NCI-H2029 (cell line): ENCODE results near the gene CELF4.

Source experiments
- DNase-seq: peaks from one replicate; lab custom pipeline; 2025; lab: John Stamatoyannopoulos, UW

Gene CELF4

DNA sequence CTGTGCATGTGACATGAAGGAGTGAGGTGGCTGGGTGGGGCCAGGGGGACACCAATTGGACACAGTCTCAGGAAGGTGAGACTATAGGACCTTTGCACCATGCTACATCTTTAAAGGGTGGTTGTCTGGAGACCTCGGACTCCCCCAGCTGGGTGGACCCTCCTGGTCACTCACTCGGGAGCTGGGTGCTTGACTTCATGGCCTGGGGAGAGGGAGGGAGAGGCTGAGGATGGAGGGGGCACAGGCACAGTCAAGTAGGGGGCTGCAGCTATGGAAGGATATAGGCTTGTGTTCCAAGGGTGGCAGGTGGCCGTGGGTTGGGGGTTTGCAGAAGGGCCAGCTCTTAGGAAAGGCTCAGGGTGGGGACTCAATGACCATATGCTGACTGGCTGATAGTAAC lies 7.1 kb upstream of the CELF4 start:
- DNase-seq: no peak

DNA sequence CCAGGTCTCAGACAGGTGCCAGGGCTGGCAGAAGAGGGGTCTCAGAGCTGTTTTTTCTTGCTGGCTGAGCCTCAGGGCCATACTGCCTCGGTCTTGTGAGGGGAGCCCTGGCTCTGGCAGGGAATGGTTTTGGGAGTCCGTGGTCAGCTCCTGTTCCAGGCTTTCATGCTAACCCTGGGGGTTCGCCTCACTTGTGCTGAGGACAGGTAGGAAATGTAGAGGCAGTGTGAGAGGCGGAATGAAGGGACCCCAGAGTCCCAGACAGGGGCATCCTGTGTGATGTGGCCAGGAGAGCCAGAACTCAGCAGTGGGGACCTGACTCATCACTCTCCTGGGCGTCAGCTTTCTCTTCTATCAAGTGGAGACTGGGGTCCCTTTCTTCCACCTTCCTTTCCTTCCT lies 5.7 kb upstream of the CELF4 start:
- no peak for DNase-seq

DNA sequence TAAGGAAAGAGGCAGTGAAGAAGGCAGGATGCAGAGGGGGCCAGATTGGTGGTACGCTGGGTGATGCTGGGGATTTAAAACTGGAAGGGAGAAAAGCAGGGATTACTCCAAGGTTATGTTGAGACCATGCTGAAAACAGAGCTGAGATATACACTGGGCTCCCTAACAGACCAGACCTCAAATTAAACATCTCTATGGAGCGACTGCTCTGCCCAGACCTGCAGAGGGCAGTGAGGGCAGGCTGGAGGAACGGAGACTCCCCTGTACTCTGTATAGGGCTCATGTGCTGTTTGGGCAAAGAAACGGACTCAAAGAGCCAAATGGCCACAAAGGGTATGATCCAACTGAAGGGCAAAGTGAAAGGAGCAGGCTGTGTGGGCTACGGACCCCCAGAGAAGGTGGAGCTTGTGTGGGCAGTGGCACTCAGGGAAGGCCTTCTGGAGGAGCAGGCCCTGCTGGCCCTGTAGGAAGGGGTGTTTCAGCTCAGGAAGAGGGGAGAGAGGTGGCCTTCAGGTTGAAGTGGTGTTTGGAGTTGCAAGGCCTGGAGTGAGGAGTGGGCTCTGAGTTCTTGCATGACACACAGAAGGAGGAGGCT lies 4.8 kb upstream of the CELF4 start:
- no peak for DNase-seq

DNA sequence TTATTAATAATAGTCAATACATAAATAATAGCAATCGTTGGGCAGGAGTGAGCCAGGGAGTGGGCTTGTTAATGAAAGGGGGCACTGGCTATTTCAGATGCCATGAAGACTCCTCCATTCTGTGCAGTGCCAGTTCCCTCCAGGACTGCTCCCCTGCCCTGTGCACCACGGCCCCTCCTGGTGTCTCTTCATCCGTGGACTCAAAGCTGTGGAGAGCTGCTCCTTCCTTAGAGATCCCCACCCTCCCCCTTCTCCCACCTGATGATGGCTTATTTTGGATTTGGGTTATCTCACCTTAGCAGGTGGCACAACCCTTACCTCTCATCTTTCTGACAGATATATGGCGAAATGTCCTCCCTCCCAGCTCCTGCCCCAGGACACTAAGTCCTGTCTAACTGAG lies 3.1 kb upstream of the CELF4 start:
- DNase-seq: no peak

DNA sequence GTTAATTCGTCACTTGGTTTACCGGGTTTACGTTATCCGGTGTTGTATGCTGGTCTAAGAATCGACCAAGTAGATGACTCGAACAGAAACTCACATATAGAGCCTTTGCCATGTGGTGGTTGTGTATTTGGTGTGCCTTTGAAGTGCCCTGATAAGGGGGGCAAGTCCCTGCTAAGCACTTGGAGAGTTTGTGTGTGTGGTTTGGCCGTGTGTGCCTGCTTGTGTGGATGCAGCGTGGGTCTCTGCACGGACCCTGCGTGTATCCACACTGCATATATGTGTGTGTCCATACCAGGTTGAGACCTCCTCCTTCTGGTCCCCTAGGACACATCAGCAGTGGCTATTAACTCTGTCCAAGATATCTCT lies 2.4 kb upstream of the CELF4 start:
- DNase-seq: no peak

DNA sequence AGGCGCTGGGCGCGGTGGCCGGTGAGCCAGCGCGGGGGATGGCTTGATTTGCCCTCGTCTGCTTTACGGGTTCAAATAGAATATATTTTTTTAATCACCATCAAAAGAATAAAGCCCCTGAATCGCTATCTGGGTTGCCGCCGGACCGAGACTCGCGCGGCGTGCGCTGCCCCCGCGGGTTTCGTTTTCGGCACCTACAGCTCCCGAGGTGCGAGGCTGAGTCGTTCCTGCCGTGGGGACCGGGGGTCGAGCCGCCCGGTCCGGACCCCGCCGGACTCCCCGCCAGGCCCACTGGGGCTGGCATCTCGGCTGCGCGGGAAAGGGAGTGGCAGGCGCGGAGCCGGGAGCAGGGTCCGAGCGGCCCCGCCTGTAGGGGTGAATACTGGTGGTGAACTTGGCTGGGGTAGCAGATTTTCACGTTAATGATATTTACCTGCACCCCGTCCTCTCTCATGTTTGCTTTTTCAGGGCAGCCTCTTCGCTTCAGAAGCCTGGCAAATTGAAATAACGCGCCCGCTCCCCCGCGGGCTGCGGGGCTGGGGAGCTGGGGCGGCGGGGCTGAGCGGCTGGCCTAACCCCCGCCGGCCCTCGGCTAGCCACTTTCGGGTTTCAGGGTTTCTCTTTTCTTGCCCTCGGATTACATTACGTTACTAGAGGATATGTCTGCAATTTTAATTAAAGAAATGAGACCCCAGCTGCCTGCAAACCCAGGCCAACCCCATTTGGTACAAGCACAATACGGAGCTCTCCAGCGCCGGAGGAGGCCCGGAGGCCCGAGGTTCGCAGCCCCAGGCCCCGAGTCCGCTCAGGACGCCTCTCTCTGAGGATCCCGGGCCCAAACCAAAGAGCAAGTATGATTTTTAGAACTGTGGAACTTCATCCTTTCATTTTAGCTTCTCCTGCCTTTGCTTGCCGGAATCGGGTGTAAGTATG lies 1.7 kb upstream of the CELF4 start:
- no peak for DNase-seq

DNA sequence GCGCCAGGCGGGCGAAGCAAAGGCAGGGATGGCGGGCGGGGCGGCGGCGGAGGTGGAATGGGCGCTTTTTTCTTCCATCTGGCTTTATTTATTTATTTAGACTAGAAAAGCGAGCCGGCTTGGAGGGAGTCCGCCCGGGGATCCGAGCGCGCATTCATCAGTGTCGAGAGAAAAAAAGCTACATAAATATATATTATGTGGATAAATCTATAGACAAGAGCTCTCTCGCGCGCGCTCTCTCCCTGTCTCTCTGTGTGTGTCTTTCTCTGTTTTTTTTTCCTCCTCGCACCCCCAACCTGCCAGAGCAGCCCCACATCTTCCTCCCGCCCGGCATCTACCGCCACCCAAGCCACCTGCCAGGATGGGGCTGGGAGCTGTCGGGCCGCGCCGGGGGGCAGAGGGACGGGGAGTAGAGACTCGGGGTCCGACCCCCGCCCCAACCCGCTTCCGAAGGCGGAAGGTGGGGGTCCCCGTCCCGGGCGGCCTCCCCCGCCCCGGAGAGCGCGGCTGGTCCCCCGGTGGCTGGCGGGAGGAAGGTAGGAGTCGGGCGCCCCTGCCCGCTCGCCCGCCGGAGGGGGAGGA lies 972 bp upstream of the CELF4 start:
- no peak for DNase-seq

DNA sequence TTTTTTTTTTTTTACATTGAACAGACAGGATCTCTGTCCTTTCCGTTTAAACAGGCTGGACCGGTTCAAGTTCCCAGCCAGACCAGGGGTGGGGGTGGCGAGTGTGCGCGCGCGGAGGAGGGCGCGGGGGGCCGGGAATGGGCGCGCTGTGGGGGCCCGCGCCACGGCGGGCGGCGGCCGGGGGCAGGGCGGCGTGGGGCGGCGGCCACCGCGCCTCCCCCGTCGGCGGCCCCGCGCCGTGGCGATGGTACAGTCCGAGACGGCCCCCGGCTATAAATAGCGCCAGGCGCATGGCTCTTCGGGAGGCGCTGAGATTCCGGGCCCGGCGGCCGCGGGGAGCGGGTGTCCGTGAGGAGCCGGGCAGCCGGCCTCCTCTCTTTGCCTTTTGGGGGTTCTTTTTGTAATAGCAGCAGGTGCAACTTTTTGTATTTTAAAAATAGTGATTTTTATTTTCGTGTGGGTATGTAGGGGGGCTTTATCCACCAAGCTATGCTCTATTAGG lies 430 bp upstream of the CELF4 start:
- DNase-seq: peak; percentile 69

DNA sequence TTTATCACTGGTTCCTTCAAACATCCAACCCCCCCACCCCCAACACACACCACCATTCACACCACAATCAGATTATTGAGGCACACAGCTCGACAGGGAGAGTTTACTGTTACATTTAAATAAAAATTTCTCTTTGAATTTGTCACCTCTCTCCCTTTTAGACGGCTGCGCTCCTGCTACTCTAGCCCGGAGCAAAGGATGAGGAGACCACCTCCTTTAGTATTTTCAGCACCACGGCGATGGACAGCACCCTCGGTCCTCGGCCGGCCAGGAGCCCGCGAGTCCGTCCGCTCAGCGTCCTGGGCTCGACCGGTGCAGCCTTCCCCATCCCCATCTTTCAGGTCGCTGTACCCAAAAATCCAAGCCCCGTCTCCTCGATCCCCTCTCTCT lies 892 bp downstream of the CELF4 start:
- DNase-seq: no peak

DNA sequence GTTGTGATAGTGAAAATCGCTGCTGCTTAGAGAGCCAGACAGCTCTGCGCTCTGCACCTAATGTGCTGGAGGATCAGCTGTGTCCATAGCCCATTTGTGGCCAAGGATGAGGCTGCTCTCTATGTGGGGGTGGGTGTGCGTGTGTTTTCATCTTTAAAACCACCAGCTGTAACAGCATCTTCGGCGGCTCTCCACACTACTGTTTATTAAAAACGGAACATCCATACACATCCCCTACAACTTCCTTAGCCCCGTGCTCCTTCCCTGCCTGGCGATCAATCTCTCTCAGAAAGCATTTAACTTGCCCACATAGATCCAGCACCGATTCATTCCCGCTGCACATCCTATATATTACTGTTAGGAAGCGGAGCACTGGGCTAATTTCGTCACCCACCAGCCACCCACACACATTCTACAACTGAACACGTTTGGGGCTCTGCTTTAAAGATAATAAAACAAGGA lies 1.6 kb downstream of the CELF4 start:
- no peak for DNase-seq

DNA sequence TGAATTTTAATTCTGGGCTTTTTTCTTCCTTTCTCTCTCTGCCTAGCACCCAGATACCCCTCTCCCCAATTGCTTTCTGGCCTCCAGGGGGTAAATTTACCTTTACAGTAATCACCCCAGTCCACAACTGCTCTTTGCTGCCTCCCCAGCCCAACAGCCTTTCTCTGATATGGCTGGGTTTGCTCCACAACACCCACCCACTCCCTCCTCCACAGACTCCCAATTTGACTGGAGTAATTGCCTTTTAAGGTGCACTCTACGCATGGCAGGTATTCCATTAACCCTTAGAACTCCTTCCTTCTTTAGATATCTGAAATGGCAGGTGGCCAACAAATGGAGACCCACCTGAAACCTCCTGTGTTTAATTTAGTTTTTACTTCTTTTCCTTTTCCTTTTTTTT lies 3.6 kb downstream of the CELF4 start:
- no peak for DNase-seq

DNA sequence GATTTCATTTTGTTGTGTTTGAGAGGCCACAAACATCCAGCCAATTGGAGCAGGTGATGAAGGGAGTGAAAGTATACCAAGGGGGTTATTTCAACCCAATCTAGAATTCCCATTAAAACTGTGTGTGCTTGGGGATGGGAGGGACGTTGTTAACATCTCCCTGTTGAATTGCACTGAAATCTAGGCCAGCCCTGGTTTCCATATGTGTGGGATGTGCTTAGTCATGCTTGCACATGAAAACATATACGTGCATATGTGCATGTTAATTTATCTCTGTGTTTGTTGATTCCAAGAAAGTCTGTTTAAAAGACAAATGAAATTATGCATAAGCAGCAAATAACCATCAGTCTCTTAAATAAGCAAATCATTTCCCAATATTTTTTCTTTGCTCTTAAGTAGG lies 5.6 kb downstream of the CELF4 start:
- no peak for DNase-seq

DNA sequence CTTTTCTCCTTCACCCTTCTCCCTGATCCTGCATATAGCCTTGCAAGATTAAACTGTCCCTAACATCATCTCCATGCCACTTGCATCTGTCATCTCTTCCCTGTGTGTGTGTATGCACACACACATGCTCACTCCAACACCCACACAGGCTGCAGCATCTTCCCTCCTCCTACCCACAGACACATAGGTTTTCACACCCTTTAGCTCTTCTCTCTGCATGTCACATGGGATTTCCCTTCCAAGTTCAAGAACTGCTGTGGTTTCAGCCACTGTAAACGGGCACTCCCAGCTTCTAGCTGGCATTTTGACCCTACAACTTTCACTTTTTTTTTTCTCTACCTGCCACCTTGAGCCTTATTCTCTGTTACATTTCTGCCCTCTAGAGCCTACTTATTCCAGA lies 6.4 kb downstream of the CELF4 start:
- DNase-seq: no peak

DNA sequence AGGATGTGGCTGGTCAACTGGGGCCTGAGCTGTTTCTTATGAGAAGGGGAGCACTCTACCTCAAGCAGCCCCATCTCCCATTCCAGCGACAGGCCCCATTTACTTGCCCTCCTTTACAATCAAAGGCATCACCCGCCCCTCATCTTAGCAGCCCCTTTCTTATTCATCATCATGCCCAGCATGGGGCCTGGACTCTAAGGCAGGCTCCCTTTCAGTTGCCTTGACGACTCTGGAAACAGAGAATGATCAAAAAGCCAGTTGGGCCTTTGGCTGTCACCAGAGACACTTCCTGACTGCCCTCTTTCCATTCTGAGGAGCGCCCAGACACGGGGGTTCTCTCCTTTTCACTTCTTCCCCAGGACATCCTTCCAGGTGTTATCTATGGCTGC lies 11.2 kb downstream of the CELF4 start:
- no peak for DNase-seq

DNA sequence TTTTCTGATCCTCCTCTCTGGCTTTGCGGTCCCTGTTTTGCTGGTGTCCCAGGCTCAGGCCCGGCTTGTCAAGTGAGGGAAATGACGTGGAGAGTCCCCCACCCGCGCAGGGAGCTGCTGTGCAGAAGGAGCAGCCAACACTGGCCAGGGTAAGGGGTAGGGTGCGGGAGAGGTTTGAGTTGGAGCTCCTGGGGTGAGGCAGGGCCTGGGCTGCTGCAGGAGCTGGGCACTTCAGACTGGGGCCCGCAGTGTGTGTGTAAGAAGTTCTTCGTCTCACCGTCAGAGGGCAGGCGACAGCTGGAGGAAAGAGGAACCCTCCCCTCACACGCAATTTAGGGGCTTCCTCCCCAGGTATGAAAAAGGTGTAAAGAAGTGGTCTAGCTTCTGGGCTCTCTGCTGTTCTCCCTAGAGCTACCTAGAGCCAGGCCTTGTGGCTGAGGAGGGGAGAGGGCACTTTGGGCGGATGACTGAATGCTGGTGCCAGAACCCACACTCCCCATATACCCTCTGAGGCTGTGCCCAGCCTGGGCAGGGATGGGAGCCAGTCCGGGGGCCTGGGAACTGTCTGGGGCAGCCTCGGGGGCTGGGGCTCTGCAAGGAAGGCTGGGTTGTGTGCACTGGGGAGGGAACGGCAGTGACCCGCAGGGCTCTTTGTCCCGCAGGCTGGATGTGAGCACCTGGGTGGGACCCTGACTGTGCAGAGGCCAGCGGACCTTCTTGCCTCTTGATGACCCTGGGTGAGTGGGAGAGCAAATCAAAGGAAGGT lies 11.8 kb downstream of the CELF4 start:
- no peak for DNase-seq

DNA sequence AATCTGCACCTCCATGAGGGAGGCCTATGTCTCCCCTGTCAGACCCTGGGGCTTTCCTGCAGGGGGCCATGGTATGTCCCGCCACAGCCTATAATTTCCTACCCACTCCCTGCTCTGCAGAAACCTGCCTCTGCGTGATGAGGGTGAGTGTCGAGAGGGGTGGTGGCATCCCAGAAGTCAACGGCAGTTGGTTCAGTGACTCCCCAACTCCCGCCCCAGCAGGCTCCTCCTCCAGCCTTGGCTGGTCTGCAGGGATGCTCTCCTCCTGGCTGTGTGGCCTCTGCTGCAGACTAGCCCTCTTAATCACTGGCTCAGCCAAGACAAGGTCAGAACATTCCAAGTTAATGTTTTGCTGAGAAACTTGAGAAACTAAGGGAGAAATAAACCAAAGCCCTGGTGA lies 13.3 kb downstream of the CELF4 start:
- no peak for DNase-seq

DNA sequence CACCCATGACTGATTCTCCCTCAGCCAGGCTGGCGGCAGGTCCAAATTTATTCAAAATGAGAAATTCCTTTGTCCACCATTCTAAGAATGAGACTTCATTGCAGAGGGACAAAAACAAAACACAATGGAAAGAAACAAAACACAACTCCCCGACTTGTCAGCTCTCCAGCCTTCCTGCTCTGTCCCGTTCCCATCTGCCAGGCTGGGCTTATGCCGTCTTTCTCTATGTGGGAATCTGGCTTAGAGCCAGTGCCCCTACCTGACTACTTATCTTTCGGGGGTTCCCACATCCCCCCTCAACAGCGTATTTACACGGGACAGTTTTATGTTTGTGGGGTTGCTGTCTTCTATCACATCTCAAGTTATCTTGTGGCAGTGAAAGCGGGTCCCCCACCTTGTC lies 13.8 kb downstream of the CELF4 start:
- no peak for DNase-seq

DNA sequence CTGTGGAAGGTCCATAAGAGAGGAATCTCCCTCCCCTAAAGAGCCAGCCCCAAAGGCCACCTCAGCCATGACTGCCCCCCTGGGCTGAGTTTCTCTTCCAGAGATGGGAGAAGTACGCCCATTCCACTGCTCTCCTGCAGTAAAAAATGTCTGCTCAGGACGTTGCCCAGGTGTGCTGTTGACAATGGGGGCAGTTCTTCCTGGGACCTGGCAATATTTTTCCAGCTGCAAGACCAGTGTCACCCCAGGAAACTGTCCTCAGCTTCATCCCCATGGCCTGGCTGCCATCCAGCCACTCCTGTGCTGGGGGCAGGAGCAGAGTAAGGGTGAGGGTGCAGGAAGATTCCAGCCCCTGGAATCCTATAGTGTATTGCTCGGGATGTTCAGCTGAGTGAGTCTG lies 14.3 kb downstream of the CELF4 start:
- no peak for DNase-seq

DNA sequence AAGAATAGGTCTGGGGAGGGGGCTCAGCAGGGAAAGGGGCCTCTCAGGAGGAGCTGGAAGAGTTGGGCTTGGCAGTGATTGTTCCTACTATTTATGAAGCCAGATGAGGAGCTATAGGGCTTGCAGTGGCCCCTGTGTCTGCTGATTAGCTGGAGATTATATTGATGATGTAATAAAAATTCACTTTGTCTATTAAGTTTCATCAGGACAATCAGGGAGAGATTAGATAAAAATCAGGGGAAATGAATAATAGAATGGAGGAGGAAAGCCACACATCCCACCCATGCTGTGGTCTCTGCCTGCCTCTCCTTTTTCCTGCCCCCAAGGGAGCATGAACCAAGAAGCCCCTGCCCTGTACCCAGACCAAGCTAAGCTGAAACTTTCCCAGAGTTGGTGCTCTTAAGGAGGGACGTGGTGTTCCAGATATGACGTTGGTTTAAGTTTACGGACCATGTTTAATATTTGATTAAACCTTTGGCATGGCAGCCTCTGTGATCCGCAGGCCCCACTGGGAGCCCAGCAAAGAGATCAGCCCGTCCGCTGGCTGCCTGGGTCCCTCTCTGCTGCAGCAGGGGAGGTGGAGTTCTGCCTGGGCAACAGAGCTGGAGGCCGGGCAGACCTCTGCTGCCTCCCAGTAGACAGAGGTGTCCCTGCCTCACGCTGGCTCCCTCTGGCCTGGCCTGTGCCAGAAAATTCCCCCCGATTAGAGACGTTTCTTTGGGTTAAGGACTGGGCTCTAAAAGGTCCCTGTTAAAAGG lies 15.3 kb downstream of the CELF4 start:
- no peak for DNase-seq

DNA sequence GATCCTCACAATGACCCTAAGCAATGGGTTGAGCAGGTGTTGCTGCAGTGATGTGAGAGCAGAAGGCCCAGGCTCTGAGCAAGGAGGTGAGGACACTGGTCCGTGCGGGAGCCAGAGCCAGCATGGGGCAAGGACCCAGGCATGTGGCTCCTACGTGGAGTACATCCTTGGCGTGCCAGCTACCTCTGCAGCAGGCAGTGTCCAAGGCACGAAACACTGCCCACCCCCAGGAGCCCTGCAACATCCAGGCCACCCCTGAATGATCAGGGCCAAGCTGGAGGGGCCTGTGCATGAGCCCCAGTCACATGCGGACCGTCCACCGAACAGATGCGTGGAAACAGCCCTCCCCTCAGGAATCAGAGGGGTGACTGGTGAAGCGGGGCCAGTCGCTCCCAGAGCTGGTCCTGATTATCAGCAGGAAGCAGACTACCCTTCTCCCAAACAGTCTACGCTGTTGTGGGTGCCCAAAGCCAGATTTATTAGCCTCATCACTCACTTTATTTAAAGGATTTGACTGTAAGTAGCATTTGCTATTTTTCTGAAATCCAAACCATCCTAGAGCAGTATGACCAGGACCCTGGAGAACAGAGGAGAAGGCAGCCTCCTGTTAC lies 16.8 kb downstream of the CELF4 start:
- no peak for DNase-seq

DNA sequence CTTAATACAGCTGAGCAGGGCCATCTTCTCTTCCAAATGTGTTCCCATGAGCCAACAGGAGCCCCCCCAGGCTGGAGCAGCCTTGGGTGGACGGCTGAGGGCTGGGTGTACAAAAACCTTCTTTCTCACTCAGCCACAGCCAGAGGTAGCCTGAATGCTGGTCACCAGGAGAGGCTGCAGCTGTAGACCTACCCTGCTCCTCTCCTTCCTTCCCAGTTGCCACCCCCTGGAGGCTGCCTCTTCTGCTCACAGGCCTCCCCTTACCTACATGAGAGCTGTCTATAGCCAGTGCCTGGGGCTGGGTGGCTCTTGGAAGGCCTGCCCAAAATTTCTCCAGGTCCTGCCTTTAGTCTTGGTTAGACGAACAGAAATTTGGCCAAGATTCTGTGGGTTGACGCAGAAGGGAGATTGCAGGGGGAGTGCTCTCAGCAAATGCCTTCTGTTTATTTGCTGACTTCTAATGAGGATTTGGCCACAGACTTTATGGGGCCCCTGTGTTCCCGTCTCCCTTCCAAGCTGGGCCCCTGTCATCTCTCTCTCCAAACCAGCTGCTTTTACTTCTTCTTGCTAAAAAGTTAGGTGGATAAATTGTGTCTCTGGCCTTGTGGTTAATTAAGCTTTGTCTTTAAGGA lies 18.3 kb downstream of the CELF4 start:
- no peak for DNase-seq
